HG02840 (cell line): ENCODE results near the gene CAV2.
A peak's percentile ranks its signal among the peaks of the same experiment; 100 is the strongest.

Experiments
- ATAC-seq: cut with Tn5 transposase; IDR thresholded peaks from one replicate; pipeline ENCODE4 v1.9.1; 2021; ENCODE audit warnings: mild to moderate bottlenecking, moderate library complexity, moderate number of reproducible peaks; ENCODE audit not compliant: unreplicated experiment, low FRiP score

The CAV2 gene

GRCh38 chr7:116522247-116522646 is 22.7 kb downstream of the CAV2 start:
- ATAC-seq: no peak

- no peak for ATAC-seq
Measured at GRCh38 chr7:116524221-116524608, 24.7 kb downstream of the CAV2 start.

DNA sequence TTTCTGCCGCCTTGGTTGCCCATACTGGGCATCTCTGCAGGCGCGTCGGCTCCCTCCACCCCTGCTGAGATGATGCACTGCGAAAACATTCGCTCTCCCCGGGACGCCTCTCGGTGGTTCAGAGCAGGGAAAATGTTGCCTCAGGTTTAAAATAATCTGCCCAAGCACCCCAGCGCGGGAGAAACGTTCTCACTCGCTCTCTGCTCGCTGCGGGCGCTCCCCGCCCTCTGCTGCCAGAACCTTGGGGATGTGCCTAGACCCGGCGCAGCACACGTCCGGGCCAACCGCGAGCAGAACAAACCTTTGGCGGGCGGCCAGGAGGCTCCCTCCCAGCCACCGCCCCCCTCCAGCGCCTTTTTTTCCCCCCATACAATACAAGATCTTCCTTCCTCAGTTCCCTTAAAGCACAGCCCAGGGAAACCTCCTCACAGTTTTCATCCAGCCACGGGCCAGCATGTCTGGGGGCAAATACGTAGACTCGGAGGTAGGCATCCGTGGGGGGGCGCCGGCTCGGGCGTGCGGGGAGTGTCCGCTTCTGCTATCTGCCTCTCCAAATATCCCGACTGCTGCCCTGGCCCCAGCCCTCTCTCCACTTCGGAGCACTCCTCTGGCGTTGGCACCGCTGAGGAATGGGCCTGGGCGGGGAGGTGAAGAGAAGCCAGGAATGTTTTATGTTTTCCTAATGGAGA is 25.2 kb downstream of the CAV2 start, which contains the start of gene CAV1:
Gene CAV1 (plus strand): TSS at position 428 of the 689 bp plus-strand sequence. CDS start 27 bp downstream, at position 455.
- ATAC-seq: no peak

DNA sequence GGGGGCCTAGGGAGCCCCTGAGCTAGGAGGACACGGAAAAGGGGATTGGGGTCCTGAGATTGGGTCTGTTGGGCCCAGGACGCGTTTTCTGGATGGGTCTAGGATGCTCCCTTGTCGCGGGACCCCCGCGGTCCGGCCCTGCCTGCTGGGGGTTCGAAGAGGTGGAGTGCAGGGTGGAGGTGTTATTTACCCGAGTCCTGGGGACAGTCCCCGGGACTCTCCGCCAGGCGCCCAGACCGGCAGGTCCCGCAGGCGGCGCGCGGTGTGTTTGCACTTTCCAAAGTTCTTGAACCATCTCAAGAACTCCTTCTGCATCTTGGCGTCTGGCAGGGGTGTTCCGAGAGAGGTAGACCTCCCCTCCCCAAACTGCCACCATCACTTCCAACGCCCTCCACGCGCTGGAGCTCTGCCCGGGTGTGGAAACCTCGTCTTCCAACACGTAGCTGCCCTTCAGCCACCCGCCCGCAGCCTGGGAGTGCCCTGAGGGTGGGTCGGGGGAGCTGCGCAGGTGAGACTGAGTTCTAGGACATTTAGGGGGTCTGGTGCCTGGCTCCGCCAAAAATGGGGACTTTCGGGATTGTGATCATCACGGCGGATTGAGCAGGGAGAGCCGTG is 25.9 kb downstream of the CAV2 start:
- ATAC-seq: peak; percentile 44

DNA sequence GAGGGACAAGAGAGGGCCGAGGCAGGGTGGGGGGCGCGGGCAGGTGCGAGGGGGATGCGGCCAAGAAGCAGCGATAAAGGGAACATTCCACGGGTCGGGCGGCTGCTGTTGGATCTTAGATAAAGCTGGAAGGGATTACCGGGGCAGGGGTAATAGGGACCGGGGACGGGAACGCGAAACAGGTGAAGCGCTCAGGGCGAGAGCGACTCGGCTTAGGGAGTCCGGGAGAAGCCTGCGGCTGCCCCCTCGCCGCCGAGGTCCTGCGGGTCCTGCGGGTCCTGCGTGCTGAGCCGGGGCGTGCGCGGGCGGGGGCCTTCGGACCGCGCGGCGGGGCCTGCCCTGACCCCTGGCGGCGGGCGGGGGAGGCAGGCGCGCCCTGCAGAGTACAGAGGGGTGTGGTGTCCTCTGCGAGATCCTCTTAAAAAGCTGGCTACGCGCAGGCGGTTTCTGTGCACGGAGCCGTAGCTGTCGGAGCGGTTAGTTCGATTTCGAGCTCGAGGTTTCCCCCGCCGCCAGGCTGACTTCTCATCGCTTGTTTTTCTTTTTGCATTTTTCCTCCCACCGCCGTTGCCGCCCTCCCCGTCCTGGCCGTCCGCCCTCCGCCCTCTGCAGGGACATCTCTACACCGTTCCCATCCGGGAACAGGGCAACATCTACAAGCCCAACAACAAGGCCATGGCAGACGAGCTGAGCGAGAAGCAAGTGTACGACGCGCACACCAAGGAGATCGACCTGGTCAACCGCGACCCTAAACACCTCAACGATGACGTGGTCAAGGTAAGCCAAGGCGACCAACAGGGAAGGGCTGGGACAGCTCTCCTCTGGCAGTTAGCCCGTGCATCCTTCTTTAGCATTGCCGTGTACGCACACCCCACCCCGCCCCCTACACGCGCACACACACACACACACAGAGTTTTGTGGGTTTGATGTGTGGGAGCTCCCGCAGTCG is 26.6 kb downstream of the CAV2 start:
- ATAC-seq: peak; percentile 90

DNA sequence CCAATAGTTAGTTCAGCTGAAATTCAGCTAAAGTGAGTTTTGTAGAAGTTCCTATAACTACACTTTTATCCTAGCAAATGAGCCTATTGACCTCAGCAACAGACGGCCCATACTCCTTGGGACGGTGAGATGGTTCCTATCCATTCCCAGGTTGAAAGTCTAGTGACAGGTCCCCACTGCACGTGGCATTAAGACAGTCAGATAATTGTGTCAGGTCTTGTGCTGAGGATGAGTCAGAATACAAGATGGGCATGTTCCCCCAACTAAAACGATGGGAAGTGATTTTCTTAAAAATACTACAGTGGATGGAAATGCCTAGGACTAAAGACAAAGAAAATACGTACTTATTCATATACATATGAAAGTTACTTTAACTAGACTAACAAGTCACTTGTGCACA is 27.4 kb downstream of the CAV2 start:
- no peak for ATAC-seq

DNA sequence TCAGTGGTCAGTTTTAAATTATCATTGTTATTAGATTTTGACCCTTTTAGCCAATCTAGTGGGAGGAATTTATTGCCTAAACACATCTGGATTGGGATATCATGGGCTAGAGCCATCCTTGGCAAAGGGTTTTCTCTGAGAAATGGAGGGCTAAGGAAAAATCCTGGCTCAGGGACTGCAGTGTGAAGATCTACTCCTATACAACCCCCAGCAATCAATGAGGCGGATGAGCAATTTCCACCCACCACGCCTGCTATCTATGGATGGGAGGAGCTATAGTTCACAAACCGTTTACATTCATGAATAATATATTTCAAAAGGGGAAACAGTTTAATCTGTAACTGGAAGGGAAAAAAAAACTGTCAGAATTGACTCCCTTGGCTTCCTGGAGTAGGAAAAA is 28.0 kb downstream of the CAV2 start:
- ATAC-seq: no peak

DNA sequence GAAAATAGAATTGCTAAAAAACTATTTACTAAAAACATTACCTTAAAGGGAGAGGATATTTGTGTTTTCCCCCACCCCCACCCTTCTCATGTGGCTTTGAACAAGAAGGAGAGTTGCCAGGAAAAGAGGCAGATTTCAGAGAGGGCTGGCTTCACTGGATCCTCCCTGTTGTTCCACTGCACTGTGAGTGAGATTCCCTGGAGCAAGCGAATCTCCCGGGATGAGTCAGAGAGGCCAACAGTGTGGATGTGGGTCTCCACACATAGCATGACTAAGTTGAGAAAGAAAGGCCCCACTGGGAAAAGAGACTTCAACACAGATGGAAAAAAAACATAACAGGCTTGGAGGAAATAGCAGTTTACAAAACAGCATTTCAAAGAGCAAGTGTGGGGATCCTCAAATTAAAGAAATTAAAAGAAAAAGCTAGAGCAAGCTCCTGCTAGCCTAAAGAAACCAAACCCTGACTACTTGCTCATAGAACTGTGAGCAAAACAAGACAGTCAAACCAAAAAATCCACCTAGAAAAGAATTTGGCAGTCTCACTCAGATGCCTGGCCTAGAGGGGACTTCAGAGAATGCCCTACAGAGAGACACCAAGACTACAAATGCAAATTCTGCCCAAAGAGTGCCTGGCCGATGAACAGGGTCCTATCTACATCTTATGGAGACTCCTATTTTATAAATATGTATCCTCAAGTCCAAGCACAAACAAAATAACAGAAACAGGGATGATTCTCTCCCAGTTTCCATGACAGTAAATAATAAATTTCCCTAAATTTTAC is 28.7 kb downstream of the CAV2 start:
- no peak for ATAC-seq

DNA sequence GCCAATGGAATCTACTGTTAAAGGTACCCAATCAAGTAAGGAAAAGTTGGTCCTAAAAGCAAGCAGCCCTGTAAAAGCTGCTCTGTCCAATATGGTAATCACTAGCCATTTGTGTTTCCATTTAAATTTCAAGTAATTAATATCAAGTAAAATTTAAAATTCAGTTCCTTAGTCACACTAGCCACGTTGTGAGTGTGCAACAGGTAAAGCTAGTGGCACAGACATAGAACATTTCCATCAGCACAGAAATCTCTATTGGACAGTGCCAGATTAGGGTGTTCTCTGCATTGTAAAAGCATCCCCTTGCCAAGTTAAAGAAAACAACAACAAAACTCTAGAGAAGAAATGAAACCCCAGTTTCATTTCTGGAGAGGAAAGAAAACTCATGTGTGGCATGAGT is 29.7 kb downstream of the CAV2 start:
- ATAC-seq: no peak

DNA sequence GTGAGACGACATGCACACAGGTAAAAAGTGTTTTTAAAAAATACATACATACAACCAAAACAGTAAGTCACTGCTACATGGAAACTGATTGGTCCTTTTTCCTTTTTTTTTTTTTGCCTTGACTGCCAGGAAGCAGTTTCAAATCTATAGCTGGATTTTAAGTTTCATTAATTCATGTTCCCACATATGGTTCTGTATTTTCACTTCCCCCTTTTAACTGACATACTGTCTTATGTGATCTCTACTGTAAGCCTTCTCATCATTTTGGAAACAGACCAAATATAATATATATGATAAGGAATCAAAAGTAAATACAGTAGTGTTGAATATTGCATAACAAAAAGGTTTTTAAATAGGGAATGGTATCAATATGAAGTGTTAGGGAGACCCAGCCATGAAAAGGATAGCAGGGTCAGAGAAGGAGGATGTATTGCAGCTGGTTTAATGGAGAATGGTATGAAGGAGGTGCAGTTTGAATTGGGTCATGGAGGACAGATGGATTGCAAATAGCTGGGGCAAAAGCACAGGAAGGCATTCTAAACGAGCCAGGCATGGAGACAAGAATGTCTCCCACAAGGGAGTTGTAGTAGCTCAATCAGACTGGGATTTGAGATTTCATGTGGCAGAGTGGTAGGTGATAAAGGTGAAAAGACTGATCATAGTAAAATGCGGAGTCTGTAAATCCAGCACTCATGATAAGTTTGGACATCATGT is 30.7 kb downstream of the CAV2 start:
- ATAC-seq: no peak

- no peak for ATAC-seq
Measured at GRCh38 chr7:116532102-116532688, 32.7 kb downstream of the CAV2 start.

GRCh38 chr7:116534790-116535189 is 35.3 kb downstream of the CAV2 start:
- no peak for ATAC-seq

DNA sequence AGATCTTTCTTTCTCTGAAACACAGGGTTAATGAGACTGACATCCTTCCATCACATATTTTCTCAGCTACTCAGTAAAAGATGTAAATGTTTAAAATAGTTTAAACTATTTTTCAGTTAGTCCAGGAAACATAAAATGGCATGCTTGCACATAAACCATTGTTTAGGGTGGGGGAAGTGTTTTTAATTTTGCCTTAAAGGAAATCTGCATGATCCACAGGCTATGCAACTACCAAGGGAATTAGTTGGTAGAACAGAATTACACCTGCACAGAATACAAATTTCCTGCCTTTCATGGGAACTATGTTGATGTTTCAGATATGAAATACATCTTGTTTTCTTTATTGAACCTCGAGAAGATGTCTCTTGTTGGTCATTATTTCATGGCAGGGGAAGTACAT is 35.9 kb downstream of the CAV2 start:
- ATAC-seq: no peak

DNA sequence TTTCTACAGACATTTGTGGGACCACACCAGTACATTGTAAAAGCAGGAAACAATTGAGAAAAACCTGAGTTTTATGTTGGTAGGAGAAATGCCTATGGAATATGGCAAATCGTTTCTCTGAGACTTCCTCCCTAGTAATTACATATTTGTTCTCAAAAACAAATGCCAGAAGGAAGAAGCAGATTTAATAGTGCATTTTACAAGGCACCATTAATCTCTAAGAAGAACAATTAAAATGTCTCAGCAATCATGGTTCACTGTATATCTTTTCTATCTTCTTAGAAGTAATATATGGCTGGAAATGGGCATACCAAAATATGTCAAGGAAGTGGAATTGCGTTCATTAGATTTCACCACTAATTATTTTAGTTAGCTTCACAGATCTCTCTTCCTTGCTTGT is 38.6 kb downstream of the CAV2 start:
- no peak for ATAC-seq

DNA sequence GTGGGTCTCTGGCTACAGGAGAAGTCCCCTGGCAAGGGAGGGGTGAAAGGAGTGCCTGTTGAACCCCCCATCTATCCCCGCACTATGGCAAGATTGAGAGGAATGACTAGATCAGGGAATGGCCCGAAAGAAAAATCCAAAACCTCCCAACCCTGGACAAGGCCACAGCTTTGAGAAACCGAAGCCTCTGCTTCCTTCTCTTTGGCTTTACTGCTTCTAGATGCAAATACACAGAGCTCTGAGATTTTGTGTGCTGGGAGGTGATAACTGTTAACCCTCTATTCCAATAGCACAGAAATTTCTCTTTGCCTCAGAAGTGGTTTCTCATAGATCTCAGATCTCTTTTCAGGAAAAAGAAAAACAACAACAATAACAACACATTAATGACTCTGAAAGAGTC is 40.3 kb downstream of the CAV2 start:
- no peak for ATAC-seq

GRCh38 chr7:116540743-116541142 is 41.2 kb downstream of the CAV2 start:
- no peak for ATAC-seq

DNA sequence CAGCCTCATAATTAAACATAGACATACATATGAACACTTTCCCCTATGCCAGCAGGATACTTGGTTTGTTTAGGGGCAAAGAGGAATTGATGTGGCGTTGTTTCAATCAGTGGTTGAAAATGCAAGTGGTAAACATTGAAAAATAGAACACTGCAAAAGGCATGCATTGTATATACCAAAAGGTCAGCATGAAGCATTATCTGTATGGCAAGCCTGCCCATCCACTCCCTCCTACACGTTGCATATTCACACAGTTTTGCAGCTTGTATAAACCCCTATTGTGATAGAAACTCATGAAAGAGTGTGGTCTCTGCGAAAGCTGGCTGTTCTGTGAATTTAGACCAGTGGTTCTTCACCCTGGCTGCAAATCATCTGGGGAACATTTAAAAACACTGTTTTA is 42.4 kb downstream of the CAV2 start:
- ATAC-seq: no peak

- ATAC-seq: no peak
Measured at GRCh38 chr7:116542618-116543017, 43.1 kb downstream of the CAV2 start.

- ATAC-seq: no peak
Measured at GRCh38 chr7:116543664-116544063, 44.1 kb downstream of the CAV2 start.
